ENCODE results near the gene CD38.
"Not testable (repeated sequence)": the region's sequence is repeated elsewhere in the genome, so short reads cannot be mapped to it uniquely, and the experiment has no call there.

DNA sequence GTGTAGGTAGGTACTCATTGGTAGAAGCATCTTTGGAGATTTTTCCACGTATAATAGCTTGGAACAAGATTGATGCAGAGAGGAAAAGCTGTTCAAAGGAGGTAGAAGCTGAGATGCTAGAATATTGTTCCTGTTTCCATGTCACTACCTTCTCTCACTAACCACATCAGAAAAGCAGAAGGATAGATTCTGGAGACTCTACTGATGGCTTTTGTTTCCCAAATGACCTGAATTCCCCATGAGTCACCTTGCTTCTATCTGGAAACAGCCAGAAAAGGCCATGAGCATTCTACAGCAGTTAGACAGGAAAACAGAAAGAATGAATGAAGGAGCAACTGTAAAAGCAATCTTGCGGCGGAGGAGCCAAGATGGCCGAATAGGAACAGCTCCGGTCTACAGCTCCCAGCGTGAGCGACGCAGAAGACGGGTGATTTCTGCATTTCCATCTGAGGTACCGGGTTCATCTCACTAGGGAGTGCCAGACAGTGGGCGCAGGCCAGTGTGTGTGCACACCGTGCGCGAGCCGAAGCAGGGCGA lies 63.1 kb downstream of the CD38 start:
- TF ChIP-seq, protein P1, sequence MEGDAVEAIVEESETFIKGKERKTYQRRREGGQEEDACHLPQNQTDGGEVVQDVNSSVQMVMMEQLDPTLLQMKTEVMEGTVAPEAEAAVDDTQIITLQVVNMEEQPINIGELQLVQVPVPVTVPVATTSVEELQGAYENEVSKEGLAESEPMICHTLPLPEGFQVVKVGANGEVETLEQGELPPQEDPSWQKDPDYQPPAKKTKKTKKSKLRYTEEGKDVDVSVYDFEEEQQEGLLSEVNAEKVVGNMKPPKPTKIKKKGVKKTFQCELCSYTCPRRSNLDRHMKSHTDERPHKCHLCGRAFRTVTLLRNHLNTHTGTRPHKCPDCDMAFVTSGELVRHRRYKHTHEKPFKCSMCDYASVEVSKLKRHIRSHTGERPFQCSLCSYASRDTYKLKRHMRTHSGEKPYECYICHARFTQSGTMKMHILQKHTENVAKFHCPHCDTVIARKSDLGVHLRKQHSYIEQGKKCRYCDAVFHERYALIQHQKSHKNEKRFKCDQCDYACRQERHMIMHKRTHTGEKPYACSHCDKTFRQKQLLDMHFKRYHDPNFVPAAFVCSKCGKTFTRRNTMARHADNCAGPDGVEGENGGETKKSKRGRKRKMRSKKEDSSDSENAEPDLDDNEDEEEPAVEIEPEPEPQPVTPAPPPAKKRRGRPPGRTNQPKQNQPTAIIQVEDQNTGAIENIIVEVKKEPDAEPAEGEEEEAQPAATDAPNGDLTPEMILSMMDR (IDR thresholded peaks at IDR 0.05), result not testable (repeated sequence)
- not testable (repeated sequence) for TF ChIP-seq POLR2A (IDR thresholded peaks at IDR 0.05)

Measured in body of pancreas (tissue), 4 donors.